Measurements from ENCODE around the gene FARP1. TPM values are rescaled to one million over a fixed set of nuclear protein-coding genes. Genes with fewer than 3 reads are reported as not detected.
A peak's percentile ranks its signal among the peaks of the same experiment; 100 is the strongest.

Gene FARP1
- total and polyA plus RNA-seq, 2 of the 13 experiments (the other 11 are each of a cell fraction or from before 2014, with no cell fraction given), result 70.6 to 126 TPM

DNA sequence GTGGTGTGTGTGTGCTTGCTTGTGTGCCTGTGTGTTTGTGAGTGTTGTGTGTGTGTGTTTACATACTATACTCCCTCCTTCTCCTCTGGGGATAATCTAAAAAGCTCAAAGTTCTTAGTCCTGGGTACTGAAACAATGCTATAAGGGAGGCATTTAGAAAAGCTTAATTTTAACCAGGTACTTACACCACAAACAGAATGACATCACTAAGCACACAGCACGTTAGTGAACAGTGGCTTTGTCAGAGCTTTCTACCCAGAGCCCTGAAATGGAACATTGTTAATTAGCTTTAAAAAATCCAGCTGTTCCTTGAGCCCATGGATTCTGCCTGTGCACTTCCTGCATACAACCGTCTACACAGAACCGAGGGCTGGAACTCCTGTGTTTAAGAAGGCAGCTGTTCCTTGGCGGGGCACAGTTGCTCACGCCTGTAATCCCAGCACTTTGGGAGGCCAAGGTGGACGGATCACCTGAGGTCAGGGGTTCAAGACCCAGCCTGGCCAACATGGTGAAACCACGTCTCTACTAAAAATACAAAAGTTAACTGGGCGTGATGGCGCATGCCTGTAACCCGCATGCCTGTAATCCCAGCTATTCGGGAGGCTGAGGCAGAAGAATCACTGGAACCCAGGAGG, 103.8 kb downstream of the FARP1 start (continued):
- TF ChIP-seq, protein P1, sequence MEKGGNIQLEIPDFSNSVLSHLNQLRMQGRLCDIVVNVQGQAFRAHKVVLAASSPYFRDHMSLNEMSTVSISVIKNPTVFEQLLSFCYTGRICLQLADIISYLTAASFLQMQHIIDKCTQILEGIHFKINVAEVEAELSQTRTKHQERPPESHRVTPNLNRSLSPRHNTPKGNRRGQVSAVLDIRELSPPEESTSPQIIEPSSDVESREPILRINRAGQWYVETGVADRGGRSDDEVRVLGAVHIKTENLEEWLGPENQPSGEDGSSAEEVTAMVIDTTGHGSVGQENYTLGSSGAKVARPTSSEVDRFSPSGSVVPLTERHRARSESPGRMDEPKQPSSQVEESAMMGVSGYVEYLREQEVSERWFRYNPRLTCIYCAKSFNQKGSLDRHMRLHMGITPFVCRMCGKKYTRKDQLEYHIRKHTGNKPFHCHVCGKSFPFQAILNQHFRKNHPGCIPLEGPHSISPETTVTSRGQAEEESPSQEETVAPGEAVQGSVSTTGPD (CRISPR knock-in tag; IDR thresholded peaks at IDR 0.05), result no peak
- TF ChIP-seq ZBTB3 (CRISPR knock-in tag; IDR thresholded peaks at IDR 0.05; ENCODE audit: borderline replicate concordance, low read depth) (0 out of 2 replicates have a peak, but pooled peaks have one; percentile 64), ZNF761 (CRISPR knock-in tag; conservative IDR thresholded peaks at IDR 0.05) (no peak), ZNF34 (CRISPR knock-in tag; IDR thresholded peaks at IDR 0.05; ENCODE audit: borderline replicate concordance) (no peak), MED8 (CRISPR knock-in tag; IDR thresholded peaks at IDR 0.05; ENCODE audit: insufficient replicate concordance) (no peak), NFATC3 (CRISPR knock-in tag; IDR thresholded peaks at IDR 0.05) (no peak), RFXAP (CRISPR knock-in tag; IDR thresholded peaks at IDR 0.05; ENCODE audit: borderline replicate concordance) (no peak), KLF6 (CRISPR knock-in tag; IDR thresholded peaks at IDR 0.05) (no peak), PTBP1 (IDR thresholded peaks at IDR 0.05; ENCODE audit: low read depth, low read length, poor library complexity, severe bottlenecking) (no peak), SRSF1 (optimal IDR thresholded peaks at IDR 0.05; ENCODE audit: low read depth, low read length) (no peak), EED (CRISPR knock-in tag; IDR thresholded peaks at IDR 0.05) (no peak), ZNF101 (CRISPR knock-in tag; IDR thresholded peaks at IDR 0.05; ENCODE audit: borderline replicate concordance, low read depth) (no peak), MED13 (CRISPR knock-in tag; IDR thresholded peaks at IDR 0.05) (peak; percentile 76; the same call in 1 of the 2 replicates), GTF3A (CRISPR knock-in tag; conservative IDR thresholded peaks at IDR 0.05) (no peak)
- TF ChIP-seq, protein P2, sequence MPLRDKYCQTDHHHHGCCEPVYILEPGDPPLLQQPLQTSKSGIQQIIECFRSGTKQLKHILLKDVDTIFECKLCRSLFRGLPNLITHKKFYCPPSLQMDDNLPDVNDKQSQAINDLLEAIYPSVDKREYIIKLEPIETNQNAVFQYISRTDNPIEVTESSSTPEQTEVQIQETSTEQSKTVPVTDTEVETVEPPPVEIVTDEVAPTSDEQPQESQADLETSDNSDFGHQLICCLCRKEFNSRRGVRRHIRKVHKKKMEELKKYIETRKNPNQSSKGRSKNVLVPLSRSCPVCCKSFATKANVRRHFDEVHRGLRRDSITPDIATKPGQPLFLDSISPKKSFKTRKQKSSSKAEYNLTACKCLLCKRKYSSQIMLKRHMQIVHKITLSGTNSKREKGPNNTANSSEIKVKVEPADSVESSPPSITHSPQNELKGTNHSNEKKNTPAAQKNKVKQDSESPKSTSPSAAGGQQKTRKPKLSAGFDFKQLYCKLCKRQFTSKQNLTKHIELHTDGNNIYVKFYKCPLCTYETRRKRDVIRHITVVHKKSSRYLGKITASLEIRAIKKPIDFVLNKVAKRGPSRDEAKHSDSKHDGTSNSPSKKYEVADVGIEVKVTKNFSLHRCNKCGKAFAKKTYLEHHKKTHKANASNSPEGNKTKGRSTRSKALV (CRISPR knock-in tag; IDR thresholded peaks at IDR 0.05), result no peak
- TF ChIP-seq, protein P3, sequence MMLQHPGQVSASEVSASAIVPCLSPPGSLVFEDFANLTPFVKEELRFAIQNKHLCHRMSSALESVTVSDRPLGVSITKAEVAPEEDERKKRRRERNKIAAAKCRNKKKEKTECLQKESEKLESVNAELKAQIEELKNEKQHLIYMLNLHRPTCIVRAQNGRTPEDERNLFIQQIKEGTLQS (CRISPR knock-in tag; IDR thresholded peaks at IDR 0.05), result peak; percentile 82; the same call in 1 of the 2 replicates
- TF ChIP-seq, protein P4, sequence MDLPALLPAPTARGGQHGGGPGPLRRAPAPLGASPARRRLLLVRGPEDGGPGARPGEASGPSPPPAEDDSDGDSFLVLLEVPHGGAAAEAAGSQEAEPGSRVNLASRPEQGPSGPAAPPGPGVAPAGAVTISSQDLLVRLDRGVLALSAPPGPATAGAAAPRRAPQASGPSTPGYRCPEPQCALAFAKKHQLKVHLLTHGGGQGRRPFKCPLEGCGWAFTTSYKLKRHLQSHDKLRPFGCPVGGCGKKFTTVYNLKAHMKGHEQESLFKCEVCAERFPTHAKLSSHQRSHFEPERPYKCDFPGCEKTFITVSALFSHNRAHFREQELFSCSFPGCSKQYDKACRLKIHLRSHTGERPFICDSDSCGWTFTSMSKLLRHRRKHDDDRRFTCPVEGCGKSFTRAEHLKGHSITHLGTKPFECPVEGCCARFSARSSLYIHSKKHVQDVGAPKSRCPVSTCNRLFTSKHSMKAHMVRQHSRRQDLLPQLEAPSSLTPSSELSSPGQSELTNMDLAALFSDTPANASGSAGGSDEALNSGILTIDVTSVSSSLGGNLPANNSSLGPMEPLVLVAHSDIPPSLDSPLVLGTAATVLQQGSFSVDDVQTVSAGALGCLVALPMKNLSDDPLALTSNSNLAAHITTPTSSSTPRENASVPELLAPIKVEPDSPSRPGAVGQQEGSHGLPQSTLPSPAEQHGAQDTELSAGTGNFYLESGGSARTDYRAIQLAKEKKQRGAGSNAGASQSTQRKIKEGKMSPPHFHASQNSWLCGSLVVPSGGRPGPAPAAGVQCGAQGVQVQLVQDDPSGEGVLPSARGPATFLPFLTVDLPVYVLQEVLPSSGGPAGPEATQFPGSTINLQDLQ (CRISPR knock-in tag; IDR thresholded peaks at IDR 0.05), result no peak
- TF ChIP-seq, protein P5, sequence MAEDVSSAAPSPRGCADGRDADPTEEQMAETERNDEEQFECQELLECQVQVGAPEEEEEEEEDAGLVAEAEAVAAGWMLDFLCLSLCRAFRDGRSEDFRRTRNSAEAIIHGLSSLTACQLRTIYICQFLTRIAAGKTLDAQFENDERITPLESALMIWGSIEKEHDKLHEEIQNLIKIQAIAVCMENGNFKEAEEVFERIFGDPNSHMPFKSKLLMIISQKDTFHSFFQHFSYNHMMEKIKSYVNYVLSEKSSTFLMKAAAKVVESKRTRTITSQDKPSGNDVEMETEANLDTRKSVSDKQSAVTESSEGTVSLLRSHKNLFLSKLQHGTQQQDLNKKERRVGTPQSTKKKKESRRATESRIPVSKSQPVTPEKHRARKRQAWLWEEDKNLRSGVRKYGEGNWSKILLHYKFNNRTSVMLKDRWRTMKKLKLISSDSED (CRISPR knock-in tag; IDR thresholded peaks at IDR 0.05), result no peak
- TF ChIP-seq, protein P6, sequence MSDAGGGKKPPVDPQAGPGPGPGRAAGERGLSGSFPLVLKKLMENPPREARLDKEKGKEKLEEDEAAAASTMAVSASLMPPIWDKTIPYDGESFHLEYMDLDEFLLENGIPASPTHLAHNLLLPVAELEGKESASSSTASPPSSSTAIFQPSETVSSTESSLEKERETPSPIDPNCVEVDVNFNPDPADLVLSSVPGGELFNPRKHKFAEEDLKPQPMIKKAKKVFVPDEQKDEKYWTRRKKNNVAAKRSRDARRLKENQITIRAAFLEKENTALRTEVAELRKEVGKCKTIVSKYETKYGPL (CRISPR knock-in tag; IDR thresholded peaks at IDR 0.05), result no peak

All from HepG2 (cell line).